ENCODE results near the gene SPARC. TPM values are rescaled to one million over a fixed set of nuclear protein-coding genes. Genes with fewer than 3 reads are reported as not detected.
A peak's percentile ranks its signal among the peaks of the same experiment; 100 is the strongest.
"Not testable (repeated sequence)": the region's sequence is repeated elsewhere in the genome, so short reads cannot be mapped to it uniquely, and the experiment has no call there.

Gene SPARC
- total RNA-seq, 1 donor from 2014 or later: 3,092 TPM

DNA sequence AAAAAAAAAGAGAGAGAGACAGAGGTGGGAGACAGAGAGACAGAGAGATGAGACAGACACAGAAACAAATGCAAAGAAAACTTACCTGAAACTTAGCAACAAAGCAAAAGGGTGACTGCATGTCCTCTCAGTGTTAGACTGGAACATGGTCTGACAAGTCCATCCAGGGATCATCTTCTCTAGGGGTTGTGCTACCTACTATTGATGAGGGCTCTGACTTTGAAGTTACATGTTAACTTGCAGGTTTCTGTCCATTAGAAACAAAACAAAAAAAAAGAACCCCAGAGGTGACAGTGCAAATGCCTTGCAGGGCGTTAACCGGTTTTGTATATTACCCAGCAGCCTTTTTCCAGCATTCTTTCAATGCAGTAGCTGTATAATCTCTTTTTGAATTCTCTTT lies 13.6 kb upstream of the SPARC start:
- no peak for DNase-seq

DNA sequence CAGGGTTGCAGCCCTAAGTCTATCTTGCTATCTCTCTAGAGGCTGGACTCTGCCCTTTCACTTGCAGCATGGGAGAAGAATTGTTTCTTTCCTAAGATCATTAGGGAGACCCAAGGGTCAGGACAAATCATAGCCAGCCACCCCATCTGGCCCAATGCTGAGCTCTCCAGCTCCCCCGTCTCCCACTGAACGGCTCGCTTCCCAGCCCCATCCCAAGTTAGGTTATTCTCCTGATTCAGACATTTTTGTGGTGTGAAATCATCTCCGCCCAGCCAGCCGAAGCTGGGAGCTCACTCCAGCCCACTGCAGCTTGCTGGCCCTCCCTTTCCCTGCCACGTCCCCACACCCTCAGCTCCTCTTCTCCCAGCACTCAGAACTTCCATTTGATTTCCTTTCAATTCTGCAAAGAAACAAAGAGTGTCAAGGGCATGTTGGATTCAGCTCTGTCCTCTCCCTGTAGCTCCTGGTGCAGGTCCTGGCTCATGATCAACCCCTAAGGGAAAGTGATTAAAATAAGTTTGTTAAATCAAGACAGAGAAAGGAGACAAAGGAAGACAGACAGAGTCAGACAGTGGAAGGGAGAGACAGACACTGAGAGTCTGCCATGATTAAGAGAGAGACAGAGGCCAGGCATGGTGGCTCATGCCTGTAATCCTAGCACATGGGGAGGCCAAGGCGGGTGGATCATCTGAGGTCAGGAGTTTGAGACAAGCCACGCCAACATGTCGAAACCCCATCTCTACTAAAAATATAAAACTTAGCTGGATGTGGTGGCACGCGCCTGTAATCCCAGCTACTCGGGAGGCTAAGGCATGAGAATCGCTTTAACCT lies 12.6 kb upstream of the SPARC start:
- peak; percentile 97 for DNase-seq

DNA sequence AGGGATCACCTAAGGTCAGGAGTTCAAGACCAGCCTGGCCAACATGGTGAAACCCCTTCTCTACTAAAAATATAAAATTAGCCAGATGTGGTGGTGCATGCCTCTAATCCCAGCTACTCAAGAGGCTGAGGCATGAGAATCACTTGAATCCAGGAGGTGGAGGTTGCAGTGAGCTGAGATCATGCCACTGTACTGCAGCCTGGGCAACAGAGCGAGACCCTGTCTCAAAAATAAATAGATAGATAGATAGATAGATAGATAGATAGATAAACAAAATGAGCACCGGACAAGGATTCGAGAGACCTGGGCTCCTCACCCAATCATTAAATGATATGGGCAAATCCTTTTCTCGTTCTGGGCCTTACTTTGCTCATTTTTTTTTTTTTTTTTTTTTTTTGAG lies 11.4 kb upstream of the SPARC start:
- DNase-seq: not testable (repeated sequence)

DNA sequence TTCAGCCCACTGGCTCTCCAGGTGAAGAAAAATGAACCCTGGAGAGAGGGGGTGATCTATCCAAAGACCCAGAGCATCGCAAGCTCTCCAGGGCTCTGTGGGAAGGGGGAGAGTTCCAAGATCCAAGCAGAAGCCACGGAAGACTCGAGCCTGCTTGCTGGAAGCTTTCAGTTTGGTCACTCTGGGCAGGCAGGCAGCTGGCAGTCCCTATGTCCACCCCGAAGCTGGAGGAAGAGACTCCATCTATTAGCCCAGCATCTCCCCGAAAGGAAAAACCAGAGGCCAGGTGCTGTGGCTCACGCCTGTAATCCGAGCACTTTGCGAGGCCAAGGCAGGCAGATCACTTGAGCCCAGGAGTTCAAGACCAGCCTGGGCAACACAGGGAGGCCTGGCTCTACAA lies 10.7 kb upstream of the SPARC start:
- DNase-seq: no peak

DNA sequence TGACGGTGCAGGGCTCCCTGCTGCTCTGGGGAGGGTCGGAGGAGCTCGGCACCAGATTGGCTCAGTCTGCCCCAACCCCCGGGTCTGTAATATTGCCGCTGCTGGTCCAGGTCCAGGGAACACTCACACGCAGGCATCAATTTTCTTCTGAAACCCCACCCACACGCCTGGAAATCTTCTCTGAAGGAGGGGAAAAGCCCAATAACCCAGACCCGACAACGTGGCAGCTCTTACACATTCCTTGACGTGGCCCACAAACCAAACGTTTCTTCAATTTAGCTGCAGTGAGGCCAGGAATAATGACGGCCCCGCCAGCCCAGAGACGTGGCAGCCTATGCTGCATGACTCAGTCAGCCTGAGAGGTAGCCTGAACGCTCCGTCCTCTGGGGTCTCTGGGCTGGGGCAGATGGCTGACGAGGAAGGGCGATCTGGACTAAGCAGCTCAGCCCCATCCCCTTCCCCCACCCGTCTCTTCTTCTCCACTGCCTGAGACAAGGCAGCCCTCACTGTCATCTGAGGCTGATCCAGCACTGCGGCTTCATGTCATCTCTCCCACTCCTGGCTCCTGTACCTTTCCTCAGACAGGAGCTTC lies 9.9 kb upstream of the SPARC start:
- peak; percentile 99 for DNase-seq

DNA sequence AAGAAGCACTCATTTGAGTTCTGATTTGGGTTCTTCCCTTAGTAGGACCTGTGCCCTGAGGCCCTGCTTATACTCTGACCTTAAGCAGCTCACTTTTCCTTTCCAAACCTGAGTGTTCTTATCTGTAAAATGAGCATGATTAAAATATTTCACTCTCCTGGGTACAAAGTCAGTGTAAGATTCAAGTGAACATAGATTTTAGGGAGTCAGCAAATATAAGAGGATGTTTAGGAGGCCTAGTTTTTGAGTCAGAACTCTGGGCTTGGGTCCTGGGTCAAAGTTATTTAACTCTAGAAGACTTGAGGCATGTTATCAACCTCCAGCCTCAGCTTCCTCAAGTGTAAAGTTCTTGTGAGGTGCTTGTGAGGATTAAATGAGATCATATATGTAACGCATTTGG lies 8.7 kb upstream of the SPARC start:
- DNase-seq: no peak

DNA sequence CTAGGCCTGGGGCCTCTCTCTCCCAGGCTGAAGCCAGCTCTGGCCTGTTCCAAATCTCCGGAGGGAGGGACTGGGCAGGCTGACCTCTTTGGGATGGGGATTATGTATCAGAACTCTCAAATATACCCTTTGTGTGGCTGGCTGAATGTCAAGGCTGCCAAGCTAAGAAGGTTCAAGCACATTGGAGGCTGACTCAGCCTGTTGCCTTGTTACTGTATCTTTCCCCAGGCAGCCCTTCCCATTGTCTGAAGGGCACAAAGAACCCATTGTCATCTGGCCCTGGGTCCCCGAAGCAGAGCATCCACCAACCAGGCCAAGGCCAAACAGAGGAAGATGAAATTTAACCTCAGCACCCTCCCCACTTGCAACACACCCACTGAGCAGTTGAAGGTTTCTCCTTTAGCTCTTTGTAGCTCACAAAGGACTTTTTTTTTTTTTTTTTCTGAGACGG lies 7.3 kb upstream of the SPARC start:
- DNase-seq: no peak

DNA sequence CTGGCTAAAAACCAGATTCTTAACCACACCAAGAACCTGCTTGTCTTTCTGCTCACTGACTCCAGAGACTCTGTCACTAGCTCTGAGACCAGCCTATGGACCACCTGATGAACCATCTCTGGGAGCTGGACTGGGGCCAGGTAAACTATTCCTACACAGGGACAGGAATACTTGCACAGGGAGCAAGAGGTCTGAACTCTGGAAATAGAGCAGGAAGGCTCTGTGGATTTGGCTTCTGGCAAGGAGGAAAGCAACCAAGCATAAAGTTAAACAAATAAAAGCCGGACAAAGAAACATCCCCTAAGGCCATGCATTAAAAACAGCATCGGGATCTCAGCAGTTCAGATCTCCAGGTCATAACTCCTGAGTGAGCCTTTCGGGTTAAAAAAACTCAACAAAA lies 5.6 kb upstream of the SPARC start:
- no peak for DNase-seq

DNA sequence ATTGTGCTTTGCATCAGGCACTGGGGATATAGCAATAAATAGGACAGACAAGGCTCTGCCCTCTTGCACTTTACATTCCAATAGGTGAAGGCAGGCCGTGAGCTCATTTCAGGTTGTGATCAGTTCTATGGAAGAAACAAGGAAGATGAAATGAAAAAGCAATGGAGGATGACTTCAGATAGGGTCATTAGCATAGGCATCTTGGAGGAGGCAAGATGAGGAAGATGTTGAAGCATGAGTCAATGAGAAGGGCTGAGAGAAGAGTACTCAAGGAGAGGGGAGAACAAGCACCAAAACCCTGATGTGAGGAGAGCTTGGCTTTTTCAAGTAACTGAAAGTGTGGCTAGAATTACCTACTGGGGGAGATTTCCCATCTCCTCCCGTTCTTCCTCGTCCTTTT lies 5.0 kb upstream of the SPARC start:
- DNase-seq: no peak

DNA sequence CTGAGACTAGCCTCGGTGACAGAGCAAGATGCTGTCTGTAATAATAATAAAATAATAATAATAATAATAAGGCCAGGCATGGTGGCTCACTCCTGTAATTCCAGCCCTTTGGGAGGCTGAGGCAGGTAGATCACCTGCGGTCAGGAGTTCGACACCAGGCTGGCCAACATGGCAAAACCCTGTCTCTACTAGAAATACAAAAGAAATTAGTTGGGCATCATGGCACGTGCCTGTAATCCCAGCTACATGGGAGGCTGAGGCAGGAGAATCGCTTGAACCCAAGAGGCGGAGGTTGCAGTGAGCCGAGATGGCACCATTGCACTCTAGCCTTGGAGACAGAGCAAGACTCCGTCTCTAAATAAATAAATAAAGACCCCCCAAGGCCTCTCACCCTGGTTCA lies 2.9 kb upstream of the SPARC start:
- DNase-seq: not testable (repeated sequence)

DNA sequence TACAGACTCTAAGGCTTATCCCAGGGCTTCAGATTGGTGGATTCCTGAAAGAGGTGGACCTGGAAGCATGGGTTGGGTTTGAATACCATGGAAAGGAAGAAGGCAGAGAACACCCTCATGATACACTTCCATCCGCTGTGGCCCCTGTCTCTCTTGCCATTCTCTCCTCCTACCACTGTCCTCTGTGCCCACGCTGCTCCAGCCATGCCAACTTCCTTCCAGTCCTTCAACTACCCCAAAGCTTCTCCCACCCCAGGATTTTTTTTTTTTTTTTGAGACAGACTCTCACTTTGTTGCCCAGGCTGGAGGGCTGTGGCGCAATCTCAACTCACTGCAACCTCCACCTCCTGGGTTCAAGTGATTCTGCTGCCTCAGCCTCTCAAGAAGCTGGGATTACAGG lies 1.7 kb upstream of the SPARC start:
- DNase-seq: no peak

DNA sequence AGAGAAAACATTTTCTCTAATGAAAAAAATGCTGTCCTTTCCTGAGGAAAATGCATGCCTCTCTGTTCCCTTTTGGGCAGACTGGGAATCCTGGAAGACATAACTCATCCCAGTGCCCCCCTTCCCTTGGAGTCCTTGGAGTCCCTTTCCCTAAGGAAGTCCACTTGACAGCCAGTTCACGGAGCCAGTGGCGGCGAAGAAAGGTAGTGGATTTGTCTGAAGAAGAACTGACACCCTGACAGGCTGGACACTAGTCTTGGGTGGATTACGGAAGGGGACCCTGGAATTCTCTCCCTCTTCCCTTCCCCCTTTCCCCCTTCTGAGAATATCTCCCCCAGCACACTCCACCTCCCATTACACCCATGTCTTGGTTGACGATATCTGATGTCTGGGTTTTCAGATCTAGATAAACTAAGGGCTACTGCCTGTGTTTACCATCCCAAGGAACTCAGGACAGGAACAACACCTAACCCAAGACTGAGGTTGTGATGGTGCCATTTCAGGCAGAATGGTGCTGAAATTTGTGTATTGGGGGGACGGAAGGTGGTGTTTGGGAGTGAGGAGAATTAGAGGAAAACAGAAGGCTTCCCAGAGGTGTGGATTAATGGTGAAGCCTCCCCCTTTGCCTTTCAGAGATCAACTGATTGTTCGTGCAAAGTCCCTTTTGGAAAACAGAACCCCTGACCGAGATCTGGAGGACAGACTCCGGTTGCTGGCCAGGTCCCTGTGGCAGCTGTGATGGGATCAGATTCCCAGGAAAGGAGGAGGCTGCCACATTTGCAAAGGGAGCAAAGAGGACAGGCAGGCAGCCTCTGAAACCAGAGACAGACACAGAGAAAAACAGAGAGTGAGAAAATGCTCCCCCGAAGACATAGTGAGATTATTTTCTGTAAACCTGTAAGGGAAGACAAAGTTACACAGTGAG lies 704 bp downstream of the SPARC start:
- DNase-seq: no peak

DNA sequence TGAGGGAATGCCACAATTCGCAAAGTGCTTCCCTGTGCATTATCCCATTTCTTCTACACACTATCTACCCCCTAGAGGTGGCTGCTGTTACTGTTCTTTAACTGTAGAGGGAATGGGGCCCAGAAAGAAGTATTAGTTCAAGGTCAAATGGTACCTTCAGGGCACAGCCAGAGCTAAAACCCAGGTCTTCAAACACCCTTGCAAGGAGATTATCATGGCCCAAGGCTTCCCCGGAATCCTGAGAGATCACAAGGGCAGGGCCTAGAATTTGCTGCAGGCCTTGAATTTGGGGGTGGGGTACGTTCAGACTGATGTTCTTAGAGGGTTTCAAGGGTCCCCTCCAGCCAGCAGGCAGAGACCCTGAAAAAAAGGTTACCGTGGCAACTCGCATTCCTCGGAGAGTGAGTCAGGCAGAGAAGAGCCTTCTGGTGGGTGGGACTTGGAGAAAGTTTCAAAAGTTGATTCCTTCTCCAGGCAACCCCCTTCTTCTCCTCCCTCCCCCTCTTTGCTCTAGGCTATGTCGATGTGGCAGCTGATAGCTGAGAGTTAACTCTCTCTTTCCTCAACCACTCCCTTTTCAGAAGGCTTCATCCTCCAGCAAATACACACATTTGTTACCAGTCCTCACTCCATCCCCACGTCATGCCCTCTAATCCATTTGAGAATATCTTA lies 1.9 kb downstream of the SPARC start:
- DNase-seq: peak; percentile 99

DNA sequence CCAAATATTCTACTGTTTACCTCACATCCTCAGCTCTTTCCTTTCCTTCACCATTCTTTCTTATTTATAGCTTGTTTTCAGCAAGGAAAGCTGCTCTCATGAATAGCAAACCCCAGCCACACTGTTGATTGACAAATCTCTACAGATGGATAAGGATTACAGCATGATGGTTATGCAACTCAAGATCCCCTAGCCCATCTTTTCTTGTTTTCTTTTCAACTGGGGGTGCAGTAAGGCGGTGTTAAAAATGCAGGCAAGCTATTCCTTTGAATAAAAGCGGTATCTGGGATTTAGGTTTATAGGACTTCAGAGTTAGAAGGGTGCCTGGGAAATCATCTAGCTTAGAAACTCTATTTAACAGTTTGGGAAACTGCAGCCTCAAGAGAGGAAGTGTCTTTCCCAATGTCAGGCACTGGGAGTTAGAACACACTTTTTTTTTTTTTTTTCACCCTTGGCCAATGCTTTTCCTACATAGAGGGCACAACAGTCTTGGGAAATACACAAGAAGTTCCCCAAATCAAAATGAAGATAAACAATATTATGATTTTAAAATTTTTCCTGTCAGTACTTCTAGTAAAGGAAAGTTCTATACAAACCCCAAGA lies 2.6 kb downstream of the SPARC start:
- no peak for DNase-seq

DNA sequence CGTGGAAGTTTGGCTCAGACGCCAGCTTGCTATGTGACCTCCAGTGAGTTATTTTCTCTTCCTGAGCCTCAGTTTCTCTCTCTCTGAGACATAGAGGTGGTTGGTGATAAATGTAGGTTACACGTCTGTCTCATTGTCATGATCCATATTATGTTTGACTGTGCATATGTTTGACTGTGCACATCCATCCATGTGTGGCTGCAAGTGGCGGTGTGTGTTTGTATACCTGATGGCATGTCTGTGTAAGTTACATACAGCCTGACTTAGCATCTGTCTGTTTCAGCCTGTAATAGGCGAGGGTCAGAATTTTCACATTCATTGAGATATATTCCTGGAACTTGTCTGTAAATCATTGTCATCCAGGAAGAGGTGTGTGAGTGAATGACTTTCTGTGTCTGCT lies 3.3 kb downstream of the SPARC start:
- DNase-seq: no peak

DNA sequence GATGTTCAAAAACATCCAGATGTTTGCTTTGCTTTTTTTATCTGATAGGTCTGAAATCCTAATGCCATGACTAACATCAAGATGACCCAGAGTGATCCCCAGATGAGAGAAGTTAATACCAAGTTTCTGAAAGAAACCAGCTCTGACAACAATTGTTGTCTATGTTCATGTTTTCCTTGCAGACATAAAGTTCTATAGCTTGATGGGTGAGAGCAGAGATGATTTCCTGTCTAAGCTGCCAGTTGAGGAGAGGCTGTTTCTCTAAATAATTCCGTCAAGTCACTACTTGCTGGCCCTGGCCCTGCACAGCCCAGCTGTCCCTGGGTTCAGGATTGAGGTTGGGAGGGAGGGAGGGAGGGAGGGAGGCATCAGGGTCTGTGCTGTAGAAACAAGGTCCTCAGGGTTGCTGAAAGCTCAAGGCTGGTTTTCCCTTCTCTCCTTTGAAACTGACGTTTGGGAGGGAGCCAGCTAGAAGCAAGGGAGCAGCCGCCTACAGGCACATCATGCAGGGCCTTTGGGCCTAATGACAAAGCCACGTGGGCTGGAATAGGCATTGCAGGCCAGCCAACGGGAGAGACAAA lies 3.9 kb downstream of the SPARC start:
- DNase-seq: peak; percentile 48

DNA sequence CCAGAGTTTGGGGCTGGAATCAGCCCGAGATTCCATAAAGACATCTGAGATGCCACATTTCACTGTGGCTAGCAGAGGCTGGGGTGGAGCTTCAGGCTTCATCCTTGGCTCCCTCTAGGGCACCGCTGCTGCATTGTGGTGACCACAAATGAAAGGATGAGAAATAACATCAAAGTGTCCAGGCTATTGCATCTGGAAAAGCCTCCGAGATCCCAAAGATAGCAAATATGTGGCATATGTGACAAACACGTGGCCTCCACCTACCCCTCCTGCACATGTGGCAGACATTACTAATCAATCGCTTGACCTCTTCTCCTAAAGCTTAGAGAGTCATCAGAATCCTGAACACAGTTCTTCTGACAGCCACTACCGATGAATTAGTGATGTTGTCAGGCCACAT lies 4.5 kb downstream of the SPARC start:
- DNase-seq: no peak

DNA sequence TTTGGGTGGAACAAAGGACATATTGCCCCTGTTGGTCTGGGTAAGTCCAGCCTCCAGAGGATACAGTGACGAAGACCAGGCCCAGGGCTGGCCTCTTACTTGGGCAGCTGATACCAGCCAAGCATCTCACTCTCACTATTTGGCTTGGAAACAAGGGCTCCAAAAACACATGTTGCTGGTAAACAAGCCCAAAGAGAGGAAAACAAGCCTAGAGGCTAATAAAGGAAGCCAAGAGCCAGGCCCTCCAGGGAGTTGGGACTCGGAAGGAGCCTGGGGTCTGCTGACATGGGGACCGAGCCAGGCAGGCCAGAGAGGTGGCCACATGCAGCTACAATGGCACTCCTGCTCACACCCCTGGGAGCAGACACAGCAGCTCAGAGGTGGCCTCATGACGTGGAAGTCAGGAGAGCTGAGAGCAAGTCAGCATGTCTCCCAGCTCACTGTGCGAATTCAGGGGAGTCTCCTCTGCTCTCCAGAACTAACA lies 5.7 kb downstream of the SPARC start:
- no peak for DNase-seq

DNA sequence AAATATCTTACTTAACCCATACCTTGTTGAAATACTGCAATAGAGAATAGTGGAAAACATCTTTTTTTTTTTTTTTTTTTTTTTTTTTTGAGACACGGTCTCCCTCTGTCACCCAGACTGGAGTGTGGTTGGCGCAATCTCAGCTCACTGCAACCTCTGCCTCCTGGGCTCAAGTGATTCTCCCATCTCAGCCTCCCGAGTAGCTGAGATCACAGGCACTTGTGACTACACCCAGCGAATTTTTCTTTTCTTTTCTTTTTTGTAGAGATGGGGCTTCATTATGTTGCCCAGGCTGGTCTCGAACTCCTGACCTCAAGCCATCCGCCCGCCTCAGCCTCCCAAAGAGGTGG lies 6.6 kb downstream of the SPARC start:
- not testable (repeated sequence) for DNase-seq

DNA sequence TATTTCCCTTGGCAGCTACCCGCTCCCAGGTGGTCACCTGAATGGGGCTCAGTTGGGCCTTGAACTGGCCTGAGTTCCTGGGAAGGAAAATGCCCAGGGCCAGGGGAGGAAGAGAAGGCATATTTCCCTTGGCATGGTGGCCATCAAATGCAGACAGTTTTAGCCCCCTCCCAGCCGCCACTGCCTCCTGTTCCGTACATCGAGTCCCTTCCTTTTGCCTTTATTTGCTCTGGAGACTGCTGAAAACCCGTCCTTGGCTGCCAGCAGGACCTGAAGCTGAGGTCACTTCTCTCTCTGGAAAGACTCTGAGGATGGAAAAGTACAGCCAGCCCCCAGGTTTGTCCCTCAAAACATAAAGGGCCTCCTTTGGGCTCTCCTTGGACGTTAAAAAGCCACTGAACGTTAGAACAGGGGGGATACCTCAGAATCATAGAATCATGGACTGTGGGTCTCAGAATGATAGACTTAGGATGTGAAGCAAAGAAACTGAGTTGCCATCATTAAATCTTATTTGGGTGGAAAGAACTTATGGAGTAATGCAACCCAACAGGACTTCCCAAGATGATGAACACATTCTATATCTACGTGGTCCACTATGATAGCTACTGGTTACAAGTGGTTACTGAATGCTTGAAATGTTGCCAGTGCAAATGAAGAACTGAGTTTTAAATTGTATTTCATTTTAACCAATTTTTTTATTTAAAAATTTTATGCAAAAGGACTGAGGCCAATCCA lies 7.1 kb downstream of the SPARC start:
- no peak for DNase-seq

DNA sequence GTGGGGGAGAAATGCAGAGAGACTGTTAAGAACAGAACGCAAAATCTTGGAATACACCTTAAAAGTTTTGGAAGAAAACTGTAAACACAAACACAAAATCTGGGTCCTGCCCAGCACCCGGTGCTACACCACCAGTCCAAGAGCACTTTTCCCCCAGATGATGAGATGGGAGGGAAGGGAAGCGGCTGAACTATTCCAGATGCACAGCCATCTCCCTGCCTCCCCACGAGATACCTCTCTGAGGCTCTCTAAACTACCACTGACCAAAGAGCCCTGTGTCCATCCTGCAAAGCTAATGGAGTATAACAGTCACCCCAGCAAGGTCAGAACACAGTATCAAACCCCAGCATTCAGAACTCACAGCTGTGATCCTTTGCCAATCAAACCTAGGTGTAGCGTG lies 8.0 kb downstream of the SPARC start:
- DNase-seq: no peak
